ENCODE data around the gene POLD4. TPM values are rescaled to one million over a fixed set of nuclear protein-coding genes. Genes with fewer than 3 reads are reported as not detected.
A peak's percentile ranks its signal among the peaks of the same experiment; 100 is the strongest.

The POLD4 gene
- total and polyA plus RNA-seq, 2 of the 13 experiments (the other 11 are each of a cell fraction or from before 2014, with no cell fraction given): 10.5 to 27.4 TPM

- peak; percentile 62 for FAIRE-seq
- under 1% methylated on average over 33 of the region's 40 CpGs for whole genome bisulfite sequencing (ENCODE audit: low lambda C conversion rate)
- H3K9ac ChIP-seq (ENCODE audit: insufficient read depth, low read depth, low read length): peak overlapping the region; percentile 60; the same call in 1 of the 2 replicates
- no peaks in the 10 kb centered on the region for H4K20me1 ChIP-seq (ENCODE audit: insufficient read depth, low read length)
- no peaks in the 10 kb centered on the region for H3K9me3 ChIP-seq (ENCODE audit: low read length)
- intact Hi-C loops (cut with micrococcal nuclease; ENCODE audit: unreplicated experiment): loop anchor here (1.0 kb wide), 1 partner anchor 18 kb away; no protein-coding TSS in a partner anchor
- H3K79me2 ChIP-seq (ENCODE audit: insufficient read depth, low read length): no peaks in the 10 kb centered on the region
- POLR2A ChIA-PET: interaction anchor here (0.6 to 18.5 kb wide), 13 partner anchors 8 to 735 kb away, joined by 3 to 365 read pairs (median 5); partner anchors contain the start of genes ANKRD13D, POLD4, PPP1CA and RAD9A
- peak; percentile 82 for DNase-seq (ENCODE audit: low spot score)
- BruUV-seq (replicated peaks): no TSS peak
- H3K4me3 ChIP-seq (replicated peaks in 1 of 3; ENCODE audit: insufficient read depth in 1 of 3, low read depth in 2 of 3, low read length in 3 of 3): peak overlapping the region; percentile 69 to 75 (median 75)
- peak; percentile 65 for ATAC-seq
- peaks cover 3 to 8% of the 10 kb centered on the region in 2 experiments; a peak in 3 of 5 replicates for H3K27me3 ChIP-seq (ENCODE audit: control insufficient read depth in 1 of 2, insufficient read depth in 2 of 2, low read length in 2 of 2)
- H3K36me3 ChIP-seq (replicated peaks in 1 of 2; ENCODE audit: control insufficient read depth in 1 of 2, insufficient read depth in 2 of 2, low read length in 2 of 2): no peaks in the 10 kb centered on the region
- peaks cover 30% of the 10 kb centered on the region for H3K4me1 ChIP-seq (ENCODE audit: insufficient read depth, low read length)
- in situ Hi-C loops (cut with HindIII; ENCODE audit: extremely low pct_ligation_motif_present, low pct_unique_long_range_greater_than_20kb): no loop called here
- CTCF ChIA-PET (ENCODE audit: low intra/inter-chr PET ratio, low total read pairs): interaction anchor here (1.2 to 1.3 kb wide), 2 partner anchors 17 to 23 kb away, joined by 3 to 9 read pairs; no protein-coding TSS in a partner anchor
- no peak overlapping the region for H3K27ac ChIP-seq (ENCODE audit: extremely low read length, insufficient read depth, low read length)
- H3K4me2 ChIP-seq (ENCODE audit: low read depth, low read length): peak overlapping the region; percentile 92
- H2AFZ ChIP-seq (ENCODE audit: low read length): no peak overlapping the region
- TF ChIP-seq CC2D1A (CRISPR knock-in tag; IDR thresholded peaks at IDR 0.05): no peak
- TF ChIP-seq HES4 (CRISPR knock-in tag; IDR thresholded peaks at IDR 0.05; ENCODE audit: borderline replicate concordance): 0 out of 2 replicates have a peak, but pooled peaks have one; percentile 26
- TF ChIP-seq ZSCAN5A (CRISPR knock-in tag; IDR thresholded peaks at IDR 0.05; ENCODE audit: borderline replicate concordance): no peak
- TF ChIP-seq ZNF740 (CRISPR knock-in tag; IDR thresholded peaks at IDR 0.05): peak; percentile 60; the same call in 1 of the 2 replicates
- TF ChIP-seq RBM22 (optimal IDR thresholded peaks at IDR 0.05; ENCODE audit: low read length): no peak
- no peak for TF ChIP-seq ZBTB37 (CRISPR knock-in tag; IDR thresholded peaks at IDR 0.05)
- TF ChIP-seq POGK (CRISPR knock-in tag; conservative IDR thresholded peaks at IDR 0.05): no peak
- TF ChIP-seq E2F1 (CRISPR knock-in tag; IDR thresholded peaks at IDR 0.05): no peak
- TF ChIP-seq KDM2A (CRISPR knock-in tag; IDR thresholded peaks at IDR 0.05; ENCODE audit: borderline replicate concordance, low read depth): peak; percentile 45; the same call in 1 of the 2 replicates
- TF ChIP-seq ZNF777 (CRISPR knock-in tag; IDR thresholded peaks at IDR 0.05): peak; percentile 33; the same call in 1 of the 2 replicates
Observed at GRCh38 chr11:67373648-67374570, 20.6 kb upstream of the POLD4 start.
